Mammary epithelial cell (primary cell): ENCODE data around the gene ABCA12.
A peak's percentile ranks its signal among the peaks of the same experiment; 100 is the strongest.

Source experiments
- CTCF ChIP-seq, 2 donors: IDR thresholded peaks in 1 of 2; conservative IDR thresholded peaks in 1 of 2; 2 replicates each; pipeline ENCODE4 v1.5.1; 2011 to 2012; ENCODE audit warnings: inconsistent platforms in 2 of 2, low read length in 2 of 2, mild to moderate bottlenecking in 2 of 2, control low read depth in 1 of 2, low read depth in 1 of 2; ENCODE audit not compliant: insufficient read depth in 1 of 2; ENCODE audit errors: extremely low read depth in 1 of 2
- EZH2 ChIP-seq: IDR thresholded peaks from 2 replicates; pipeline ENCODE4 v1.6.1; 2012; ENCODE audit warnings: low read length, inconsistent platforms, borderline replicate concordance

GRCh38 chr2:215002500-215002899 is 135.9 kb downstream of the ABCA12 start:
- TF ChIP-seq CTCF (conservative IDR thresholded peaks at IDR 0.05 in 1 of 2, IDR thresholded peaks at IDR 0.05 in 1 of 2; ENCODE audit: extremely low read depth in 1 of 2, insufficient read depth in 1 of 2, low read depth in 1 of 2, low read length in 2 of 2) (peak; percentile 35 to 39), EZH2 (no peak)
